Stimulated activated CD4-positive, alpha-beta T cell treated with anti-CD3 and anti-CD28 coated beads, Interleukin-15, amount 100 ng/mL, for 48 hours (primary cell): ENCODE measurements around the gene MYO18A.
"Not testable (repeated sequence)": the region's sequence is repeated elsewhere in the genome, so short reads cannot be mapped to it uniquely, and the experiment has no call there.

ENCODE experiments used
- DNase-seq, 2 donors: peaks; one replicate each; pipeline ENCODE4 v3.0.0-alpha.2; 2020; ENCODE audit warnings: low read depth in 2 of 2

Gene MYO18A

DNA sequence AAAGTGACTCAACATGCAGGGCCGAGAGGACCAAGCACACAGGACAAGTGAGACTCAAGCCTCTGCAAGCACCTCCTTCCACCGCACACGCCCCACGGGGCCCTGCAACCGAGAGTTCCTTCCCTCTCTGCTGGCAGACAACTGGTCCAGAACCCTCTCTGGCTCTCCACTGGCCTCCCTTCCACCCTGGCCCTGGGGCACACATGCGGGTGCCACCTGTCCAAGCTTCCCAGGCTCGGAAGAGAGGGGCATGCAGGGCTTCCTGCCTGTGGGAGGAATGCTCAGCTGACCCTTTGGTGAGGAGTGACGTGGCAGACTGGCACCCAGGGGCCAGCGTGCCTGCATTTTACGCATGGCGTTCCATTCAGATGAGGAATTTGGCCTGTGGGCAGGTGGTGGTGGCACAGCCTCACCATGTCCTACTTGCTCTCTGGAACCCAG lies 77.4 kb downstream of the MYO18A start:
- no peak for DNase-seq

DNA sequence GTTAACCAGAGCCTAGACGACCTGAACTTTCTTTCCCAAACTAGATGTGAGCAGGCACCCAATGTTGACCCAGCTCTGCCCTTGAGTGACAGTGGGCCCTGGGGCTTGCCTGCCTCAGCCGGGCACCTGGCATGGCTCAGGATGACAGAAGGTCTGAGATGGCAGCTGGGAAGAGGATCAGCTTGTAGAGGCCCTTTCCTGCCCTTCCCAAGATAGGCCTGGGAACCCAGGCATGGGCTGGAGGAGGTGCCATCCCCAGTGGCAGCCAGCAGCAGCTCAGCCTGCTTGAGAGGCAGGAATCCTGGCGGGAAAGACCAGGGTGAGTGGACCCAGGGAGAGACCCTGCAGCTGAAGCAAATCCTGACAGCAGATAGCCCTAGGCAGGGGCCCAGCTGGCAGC lies 78.2 kb downstream of the MYO18A start:
- no peak for DNase-seq

DNA sequence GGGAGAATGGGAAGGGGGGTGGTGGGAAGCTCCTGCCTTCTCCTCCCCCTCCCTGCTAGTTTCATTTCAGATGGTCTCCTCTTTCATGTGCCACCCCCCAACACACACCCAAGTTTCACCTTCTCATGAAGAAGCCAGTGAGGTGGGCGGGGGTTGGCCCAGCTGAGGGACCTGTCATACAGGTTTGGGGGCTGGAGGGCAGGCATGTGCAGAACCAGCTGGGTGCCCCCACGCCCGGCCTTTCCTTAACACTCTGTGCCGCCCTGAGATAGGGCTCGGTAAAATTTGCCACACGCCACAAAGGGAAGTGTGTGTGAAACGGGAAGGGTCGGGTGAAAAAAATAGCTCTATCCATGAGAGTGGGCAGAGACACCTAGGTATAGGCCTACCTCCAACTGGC lies 79.9 kb downstream of the MYO18A start:
- DNase-seq = no peak

DNA sequence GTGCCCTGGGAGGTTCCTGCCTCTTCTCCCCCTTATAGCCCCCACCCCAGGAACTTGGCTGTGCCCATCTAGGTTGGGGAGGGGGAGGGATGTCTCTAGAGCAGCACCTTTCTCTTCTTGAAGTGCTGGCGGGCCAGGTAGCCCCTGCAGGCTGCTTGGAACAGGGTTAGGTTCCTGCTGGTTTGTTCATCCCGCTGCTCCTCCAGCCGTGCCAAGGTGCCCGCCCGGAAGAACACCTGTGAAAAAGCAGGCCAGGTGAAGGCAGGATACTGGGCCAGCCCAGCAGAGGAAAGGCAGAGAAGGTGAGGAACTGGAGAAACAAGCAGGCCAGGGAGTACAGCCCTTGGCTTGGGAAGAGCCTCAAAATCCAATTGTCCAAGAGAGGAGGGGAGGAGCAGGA lies 80.7 kb downstream of the MYO18A start:
- no peak for DNase-seq

DNA sequence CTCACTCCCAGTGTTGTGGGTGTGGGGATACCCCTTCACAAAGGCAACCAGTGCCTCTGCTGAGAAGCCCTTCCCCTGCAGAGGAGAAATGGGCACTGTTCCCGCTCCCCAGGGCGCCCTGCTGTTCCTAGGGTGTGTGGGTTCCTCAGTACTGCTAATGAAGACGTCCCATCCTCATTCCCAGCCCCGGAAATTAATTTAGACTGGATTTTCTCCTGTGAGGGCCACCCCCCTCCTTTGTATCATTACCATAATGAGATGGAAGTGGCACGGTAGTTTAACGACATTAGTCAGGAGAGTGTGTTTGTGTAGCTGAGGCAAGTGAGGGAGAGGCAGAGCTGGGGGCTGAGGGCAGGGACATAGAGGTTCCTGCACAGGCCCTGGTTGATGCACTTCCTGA lies 84.1 kb downstream of the MYO18A start:
- DNase-seq = no peak

DNA sequence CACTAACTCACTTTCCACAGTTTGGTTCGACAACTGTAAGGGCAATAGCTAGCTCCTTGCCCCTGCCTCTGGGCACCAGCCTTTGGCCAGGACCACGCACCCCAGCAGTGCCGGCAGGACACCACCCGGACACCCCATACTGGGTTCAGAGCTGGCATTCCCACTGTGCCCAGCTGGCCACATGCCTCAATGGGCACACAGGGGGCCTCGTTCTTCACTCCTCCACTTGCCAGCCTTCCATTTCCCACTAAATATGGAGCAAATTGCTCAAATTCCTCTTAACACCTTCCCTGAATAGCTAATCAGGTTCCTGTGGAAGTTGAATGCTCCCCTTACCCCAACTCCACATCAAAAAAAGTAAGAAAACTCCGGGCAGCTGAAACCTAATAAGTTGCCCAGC lies 84.8 kb downstream of the MYO18A start:
- no peak for DNase-seq

DNA sequence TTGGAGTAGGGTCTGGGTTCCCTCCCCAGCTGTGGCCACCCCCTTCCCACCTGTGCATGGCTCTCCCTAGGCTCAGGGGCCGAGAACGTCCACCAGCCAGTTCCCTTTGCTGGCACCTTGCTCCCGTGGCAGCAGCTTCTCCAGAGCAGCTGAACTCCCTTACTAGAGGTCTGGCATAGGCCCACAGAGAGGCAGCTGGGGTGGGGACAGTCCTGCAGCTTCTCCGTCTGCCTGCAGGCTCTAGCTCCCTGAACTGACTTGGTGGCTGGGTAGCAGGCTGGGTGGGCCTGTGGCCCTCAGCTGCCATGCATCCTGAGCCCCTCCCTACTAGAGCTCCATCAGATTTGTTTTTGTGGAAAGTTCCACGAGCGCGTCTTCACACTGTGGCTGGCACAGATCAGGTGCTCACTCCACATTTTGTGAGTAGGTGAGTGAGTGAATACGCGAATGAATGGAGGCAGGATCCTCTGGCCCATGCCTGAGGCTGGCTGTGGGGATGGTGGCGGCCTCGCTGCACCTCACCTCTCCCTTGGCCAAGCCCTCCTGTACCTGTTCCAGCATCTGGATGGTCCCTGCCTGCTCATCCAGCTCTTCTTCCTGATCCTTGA lies 86.0 kb downstream of the MYO18A start:
- DNase-seq = no peak

DNA sequence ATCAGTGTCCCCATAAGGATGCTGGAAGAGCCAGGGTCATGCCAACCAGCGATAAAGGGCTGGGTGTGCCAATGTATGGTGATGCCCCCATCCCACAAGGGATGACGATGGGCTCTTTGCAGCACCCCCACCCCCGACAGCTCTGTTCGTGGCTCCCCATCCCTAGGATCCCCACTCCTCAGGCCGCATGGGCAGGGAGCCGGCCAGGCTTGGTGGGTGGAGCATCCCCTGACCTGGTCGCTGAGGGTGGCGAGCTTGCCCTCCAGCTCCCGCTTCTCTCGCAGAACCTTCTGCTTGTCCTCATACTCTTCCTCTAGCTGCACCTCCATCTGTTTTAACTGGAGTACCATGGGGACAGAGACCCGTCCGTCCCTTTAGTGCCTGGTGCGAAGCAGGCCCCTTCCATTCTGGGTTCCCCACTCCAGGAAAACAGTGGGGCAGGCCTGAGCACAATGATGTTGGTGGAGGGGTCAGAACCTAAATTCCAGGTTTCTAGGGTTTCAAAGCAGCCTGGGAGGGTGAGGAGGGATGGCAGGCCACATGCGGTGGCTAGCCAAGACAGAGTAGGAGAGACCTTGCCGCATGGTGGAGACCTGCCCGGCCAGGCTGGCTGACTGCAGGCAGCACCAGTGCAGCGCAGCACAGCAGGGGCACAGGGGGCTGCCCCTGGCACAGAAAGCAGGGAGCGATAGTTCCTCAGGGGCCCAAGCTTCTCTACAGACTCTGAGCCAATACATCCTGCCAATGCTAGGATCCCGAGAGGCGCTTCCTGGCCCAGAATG lies 86.9 kb downstream of the MYO18A start:
- DNase-seq = no peak

DNA sequence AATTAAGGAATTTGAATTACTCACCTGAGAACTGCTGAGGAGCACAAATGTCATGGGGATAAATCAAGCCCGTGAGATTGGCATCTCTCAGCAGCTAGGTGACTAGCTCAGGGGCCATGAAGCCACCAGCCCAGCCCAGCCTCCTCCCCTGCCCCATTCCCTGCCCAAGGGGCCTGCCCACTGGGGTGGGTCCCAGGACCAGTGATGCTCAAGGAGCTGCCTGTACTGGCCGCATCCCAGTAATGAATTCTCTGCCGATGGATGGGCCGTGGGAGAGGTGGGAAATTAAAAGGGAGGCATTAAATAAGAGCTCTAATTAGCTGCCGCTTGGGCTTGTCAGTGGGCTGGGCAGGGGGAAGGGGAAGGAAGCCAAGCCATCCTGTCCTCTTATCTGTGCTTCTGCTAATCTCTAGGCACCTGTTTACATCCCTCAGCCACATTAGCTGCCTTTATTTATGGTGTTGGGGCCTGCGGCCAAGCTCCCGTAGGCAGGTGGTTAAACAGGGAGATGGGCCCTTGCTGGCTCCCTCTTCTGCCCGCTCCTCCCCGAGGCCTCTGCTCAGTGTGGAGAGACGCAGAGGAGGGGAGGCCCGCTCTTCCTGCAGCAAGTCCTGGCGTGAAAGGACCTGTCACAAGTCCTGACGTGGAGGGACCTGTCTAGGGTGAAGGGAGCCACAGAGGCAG lies 88.5 kb downstream of the MYO18A start:
- no peak for DNase-seq

DNA sequence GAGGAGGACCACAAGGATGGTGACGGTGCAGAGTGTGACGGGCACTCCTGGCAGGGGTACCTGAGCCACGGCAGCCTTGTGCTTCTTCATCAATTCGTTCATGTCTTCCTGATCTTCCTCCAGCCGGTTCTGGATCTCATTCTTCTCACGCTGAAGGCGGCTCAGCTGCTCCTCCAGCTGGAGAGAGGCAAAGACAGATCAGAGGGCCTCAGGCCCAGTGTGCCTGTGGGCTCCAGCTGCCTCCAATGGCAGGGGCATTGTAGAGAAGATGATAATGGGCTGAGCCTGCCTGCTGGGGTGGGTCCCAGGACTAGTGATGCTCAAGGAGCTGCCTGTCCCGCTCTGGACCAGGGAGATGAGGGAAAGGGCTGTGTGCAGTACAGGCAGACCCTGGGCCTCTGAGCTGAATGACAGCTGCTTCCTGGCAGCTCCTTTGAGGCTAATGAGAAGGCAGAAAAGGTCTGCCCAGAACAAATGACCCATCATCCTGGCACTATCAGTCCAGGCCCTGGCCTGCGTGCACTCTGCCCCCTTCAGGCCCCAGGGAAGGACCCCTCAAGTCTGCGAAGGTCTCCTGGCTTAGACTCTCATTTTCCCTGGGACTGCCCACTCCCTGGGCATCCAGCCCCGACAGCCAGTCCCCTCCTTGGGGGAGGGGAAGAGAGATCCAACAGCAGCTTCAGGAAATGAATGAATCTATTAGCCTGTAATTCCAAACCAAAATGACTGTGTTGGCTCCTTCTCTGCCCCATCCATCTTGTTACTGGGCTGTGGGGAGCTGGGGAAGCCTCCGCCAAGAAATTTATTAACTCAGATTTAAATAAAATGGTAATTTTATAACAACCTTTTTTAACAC lies 89.2 kb downstream of the MYO18A start:
- no peak for DNase-seq

DNA sequence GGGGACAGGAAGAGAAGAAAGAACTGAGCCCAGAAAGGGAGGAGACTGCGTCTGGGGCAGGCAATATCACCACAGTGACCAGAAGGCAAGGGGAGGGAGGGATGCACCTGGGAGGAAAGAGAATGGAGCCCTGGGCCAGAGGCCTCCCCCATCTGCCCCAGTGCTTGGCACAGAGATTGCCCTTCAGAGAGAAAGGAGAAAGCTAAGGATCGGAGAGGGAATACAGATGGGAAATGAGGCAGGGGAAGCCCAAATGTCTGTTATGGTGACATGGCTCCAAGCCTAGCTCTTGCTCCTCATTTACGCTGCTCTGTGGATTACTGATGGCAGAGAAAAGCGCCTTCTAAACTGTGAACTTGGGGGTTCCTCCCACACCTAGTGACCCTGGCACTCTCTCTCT lies 90.1 kb downstream of the MYO18A start:
- DNase-seq = no peak

DNA sequence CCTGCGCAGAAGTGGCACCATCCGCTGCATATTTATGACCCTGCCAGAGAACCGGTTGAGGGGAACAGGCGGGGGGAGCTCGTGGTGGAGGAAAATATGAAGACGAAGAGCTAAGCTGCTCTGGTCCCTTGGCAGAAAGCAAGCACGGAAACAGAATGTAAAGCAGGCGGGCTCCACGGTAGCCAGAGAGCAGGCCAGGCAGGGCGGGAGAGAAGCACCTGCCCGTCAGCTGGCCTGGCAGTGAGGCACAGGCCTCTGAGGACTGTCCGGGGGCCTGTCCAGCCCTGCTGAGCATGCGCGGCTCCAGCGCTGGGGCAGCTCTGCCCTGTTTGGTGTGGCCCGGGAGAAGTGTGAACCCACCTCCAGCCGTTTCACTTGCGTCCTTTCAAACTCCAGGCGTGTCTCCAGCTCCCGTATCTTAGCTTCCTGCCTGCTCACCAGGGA lies 90.6 kb downstream of the MYO18A start:
- DNase-seq = no peak

DNA sequence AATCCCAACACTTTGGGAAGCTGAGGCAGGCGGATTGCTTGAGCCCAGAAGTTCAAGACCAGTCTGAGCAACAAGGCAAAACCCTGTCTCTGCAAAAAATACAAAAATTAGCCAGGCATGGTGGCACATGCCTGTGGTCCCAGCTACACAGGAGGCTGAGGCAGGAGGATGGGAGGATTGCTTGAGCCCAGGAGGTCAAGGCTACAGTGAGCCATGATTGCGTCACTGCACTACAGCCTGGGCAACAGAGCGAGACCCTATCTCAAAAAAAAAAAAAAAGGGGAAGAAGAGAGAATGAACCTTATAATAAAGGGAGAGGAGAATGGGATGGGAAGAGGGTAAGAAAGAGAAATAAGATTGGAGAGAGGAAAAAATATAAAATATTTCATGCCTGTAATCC lies 91.4 kb downstream of the MYO18A start:
- DNase-seq = not testable (repeated sequence)

DNA sequence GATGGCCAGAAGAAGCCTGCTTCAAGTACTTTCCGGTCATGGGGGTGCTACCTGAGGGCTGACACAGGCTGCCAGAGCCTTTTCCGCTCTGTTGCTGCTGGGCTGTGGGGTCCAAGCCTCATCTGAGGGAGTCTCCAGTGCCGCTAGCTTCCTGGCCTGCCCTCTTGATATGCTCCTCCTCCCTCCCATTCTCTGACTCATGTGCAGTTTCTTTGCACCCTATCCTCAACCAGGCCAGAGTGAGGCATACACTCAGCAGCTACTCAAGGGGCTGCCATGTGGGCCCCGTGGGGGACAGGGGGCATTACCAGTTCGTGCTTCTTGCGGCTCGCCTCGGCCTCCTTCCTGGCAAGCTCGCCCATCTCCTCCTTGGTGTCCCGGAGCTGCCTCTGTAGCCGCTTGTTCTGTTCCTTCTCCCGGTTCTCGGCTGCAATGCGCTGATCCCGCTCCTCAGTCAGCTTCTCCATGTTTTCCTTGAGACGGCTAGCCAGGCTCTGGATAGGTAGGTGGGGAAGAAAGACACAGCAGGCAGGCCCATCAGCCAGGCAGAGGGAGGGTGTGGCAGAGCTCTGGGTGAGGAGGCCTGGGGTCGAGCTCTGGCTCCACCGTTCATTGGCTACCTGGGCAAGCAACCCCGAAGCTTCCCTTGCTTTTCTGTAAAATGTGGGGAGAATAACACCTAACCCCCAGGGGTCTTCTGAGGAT lies 93.4 kb downstream of the MYO18A start:
- no peak for DNase-seq

DNA sequence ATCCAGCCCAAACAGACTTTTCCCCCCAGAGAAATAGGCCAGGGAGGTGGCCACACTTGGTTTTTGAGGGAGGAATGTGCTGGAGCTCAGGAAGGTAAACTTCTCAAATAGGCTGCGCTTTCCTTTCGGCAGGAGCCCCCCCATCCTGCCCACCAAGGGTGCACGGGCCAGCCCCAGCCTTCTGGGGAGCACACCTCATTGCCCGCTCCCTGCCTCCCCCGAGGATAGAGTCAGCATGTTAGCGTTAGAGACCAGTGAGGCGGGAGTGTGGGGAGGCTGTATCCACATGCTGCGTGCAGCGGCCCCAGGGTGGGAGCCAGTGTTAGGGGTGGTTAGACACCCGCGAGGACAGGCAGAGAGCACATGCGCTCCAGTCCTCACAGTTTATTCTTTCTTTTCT lies 95.0 kb downstream of the MYO18A start:
- no peak for DNase-seq

DNA sequence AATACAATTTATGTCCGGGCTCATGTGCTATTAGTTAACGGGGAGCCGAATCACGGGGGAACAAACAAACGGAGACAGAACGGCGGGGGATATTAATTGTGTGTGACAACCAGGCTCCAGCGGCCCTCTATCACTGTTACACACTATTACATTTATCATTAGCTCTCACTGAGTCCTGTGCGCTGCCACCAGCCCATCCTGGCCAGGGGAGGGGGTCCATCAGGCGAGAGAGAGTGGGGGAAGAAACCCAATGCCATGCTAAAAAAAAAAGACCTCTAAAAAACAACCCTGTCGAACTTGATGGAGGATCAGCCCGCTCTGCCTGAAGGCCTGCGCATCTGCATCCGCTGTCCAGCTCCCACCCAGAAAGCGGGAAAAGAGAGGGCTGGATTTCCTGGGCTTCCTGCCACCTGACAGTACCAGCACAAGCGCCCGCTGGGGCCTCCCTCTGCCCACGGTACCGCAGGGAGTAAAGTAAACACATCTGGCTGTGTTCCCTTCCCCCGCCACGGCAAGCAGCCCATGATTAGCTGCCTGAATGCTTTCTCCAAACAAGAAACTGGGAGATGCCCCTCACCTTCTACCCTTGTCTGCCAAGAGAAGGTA lies 95.6 kb downstream of the MYO18A start:
- DNase-seq = no peak

DNA sequence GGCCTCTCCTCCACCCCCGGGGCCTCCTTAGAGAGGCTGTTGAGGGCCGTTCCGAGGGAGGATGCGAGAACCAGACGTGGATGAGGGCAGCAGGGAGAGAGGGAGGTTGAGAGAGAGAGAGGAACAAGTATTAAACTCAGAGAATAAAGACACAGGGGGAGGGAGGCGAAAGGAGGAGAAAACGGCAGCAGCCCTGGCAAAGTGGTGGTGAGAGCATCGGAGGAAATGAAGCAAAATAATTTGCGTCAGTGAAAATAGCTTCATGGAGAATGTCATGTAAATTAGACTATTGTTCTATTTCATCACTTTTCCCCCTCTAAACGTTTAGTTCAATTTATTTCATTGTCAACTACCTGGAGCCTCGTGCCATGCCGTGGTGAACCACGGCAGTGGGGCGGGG lies 99.2 kb downstream of the MYO18A start:
- no peak for DNase-seq

DNA sequence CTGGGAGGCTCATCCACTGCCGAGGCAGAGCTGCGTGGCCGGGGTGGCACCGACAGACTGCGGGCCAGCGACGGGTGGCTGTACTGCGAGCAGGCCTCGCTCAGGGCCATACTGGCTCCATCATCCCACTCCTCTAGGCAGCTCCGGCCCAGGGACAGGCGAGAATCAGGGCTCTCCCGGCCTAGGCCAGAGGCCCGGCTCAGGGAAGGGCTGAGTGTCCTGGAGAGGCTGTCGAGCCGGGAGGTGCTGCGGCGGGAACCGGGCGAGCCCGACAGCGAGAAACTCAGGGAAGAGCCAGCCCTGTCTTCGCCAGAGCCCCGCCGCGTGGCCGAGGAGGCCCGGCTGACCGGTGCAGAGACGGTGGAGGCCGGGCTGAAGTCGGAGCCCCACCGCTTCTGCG lies 99.9 kb downstream of the MYO18A start:
- DNase-seq = no peak

DNA sequence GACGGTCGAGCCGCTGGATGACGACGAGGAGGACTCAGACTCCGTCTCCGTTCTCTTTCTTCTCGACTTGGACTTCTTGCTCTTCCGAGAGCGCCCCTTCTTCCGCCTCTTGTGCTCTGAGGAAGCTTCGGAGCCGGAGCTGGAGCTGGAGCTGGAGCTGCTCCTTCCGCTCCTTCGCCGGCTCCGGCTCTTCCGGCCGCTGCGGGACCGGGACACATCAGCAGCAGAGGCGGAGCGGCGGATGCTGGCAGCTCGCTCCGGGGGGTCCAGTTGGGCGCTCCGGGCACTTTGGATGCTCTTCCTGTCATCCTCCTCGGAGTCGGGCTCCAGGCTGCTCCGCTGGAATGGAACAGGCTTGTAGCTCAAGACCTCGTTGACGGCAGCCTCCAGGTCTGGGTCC lies 100.3 kb downstream of the MYO18A start:
- no peak for DNase-seq

DNA sequence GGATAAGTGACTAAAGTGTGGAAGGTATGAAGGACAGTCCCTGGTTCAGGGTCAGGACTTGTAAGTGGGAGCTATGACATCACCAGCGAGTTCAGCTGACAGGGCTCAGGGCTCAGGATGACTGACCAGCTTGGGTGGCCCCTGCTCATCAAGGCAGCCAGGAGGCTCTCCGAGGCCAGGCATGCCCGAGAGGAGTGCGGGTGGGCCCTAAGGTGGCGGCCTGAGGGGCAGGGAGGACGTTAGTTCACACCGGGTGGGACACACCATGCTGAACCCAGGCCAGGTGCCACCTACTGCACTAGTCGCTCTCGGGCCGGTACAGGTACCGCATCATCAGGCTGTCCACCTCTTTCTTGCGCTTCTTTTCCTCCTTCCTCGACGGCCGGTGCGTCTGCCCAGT lies 100.8 kb downstream of the MYO18A start:
- no peak for DNase-seq
